ENCODE measurements around the gene SNTA1. TPM values are rescaled to one million over a fixed set of nuclear protein-coding genes. Genes with fewer than 3 reads are reported as not detected.
A peak's percentile ranks its signal among the peaks of the same experiment; 100 is the strongest.
"Not testable (repeated sequence)": the region's sequence is repeated elsewhere in the genome, so short reads cannot be mapped to it uniquely, and the experiment has no call there.

Gene SNTA1
- total RNA-seq, 1 donor from 2014 or later = 108 TPM

- Histone ChIP-seq H3K36me3 (no peaks in the 10 kb centered on the region), H3K4me1 (peaks cover 0 to 13% of the 10 kb centered on the region in 2 donors), H3K4me3 (no peak overlapping the region), H3K27me3 (no peaks in the 10 kb centered on the region), H3K27ac (no peak overlapping the region), H3K9me3 (no peaks in the 10 kb centered on the region)
- DNase-seq (ENCODE audit: low spot score in 2 of 2) = no peak
- intact Hi-C loops (cut with DNase I) = no loop called here
- TF ChIP-seq CTCF (IDR thresholded peaks at IDR 0.05) = no peak
These were observed 17.1 kb upstream of the SNTA1 start for GRCh38 chr20:33460711-33461110.

GRCh38 chr20:33459599-33459998 lies 16.0 kb upstream of the SNTA1 start:
- no peak overlapping the region for H3K27ac ChIP-seq
- intact Hi-C loops (cut with DNase I) = loop anchor here (5.0 kb wide), 1 partner anchor 208 kb away; the partner anchor contains the start of gene ACTL10

GRCh38 chr20:33456916-33457642 lies 13.5 kb upstream of the SNTA1 start:
- H3K4me1 ChIP-seq, H3K27ac ChIP-seq, H3K9me3 ChIP-seq, H3K27me3 ChIP-seq, H3K4me3 ChIP-seq, H3K36me3 ChIP-seq: not testable (repeated sequence)
- DNase-seq (ENCODE audit: low spot score in 2 of 2) = peak in 1 of 2 donors; percentile 86
- intact Hi-C loops (cut with DNase I) = loop anchor here (5.0 kb wide), 1 partner anchor 210 kb away; the partner anchor contains the start of gene ACTL10
- TF ChIP-seq CTCF (IDR thresholded peaks at IDR 0.05) = peak; percentile 86 to 89 (median 89)

More at GRCh38 chr20:33459599-33459998, 16.0 kb upstream of the SNTA1 start:
- Histone ChIP-seq H3K4me3 (no peak overlapping the region), H3K9me3 (no peaks in the 10 kb centered on the region), H3K36me3 (no peaks in the 10 kb centered on the region), H3K27me3 (no peaks in the 10 kb centered on the region), H3K4me1 (peaks cover 0 to 13% of the 10 kb centered on the region in 2 donors)
- no peak for TF ChIP-seq CTCF (IDR thresholded peaks at IDR 0.05)
- no peak for DNase-seq (ENCODE audit: low spot score in 2 of 2)

- Histone ChIP-seq H3K4me3 (no peak overlapping the region), H3K27ac (no peak overlapping the region), H3K9me3 (no peaks in the 10 kb centered on the region), H3K4me1 (no peaks in the 10 kb centered on the region), H3K27me3 (no peaks in the 10 kb centered on the region), H3K36me3 (no peaks in the 10 kb centered on the region)
- DNase-seq (ENCODE audit: low spot score in 2 of 2) = no peak
- TF ChIP-seq CTCF (IDR thresholded peaks at IDR 0.05) = no peak
- intact Hi-C loops (cut with DNase I) = loop anchor here (5.0 kb wide), 1 partner anchor 34 kb away; no protein-coding TSS in a partner anchor
These were observed 7.3 kb upstream of the SNTA1 start for GRCh38 chr20:33450867-33451266.

GRCh38 chr20:33445881-33446625 lies 2.5 kb upstream of the SNTA1 start:
- H3K27ac ChIP-seq = no peak overlapping the region
- intact Hi-C loops (cut with DNase I) = loop anchor here (10.0 kb wide), 1 partner anchor 669 kb away; the partner anchor contains the start of gene EIF2S2
- TF ChIP-seq CTCF (IDR thresholded peaks at IDR 0.05) = no peak
- H3K4me3 ChIP-seq = no peak overlapping the region
- no peaks in the 10 kb centered on the region for H3K9me3 ChIP-seq
- H3K36me3 ChIP-seq = no peaks in the 10 kb centered on the region
- H3K27me3 ChIP-seq = no peaks in the 10 kb centered on the region
- DNase-seq (ENCODE audit: low spot score in 2 of 2) = no peak
- H3K4me1 ChIP-seq = peaks cover 9 to 17% of the 10 kb centered on the region in 2 donors
